Caco-2 (cell line): ENCODE measurements around the gene GPC6. TPM values are rescaled to one million over a fixed set of nuclear protein-coding genes. Genes with fewer than 3 reads are reported as not detected.

Experiments
- BruUV-seq: library from RNA; stranded (reverse); fragments of 400-500 nt; replicated peaks from 2 replicates; lab custom pipeline; 2021; lab: Mats Ljungman, UMichigan
- CTCF ChIA-PET: fragments of 300-600 bp; sonication (Branson Sonifier 250); formaldehyde crosslinking; loops from one replicate; lab custom pipeline; 2022; ENCODE audit warnings: antibody characterized with exemption; lab: Charles Lee
- POLR2A ChIA-PET: fragments of 300-600 bp; sonication (Branson Sonifier 250); formaldehyde crosslinking; loops from one replicate; lab custom pipeline; 2022; ENCODE audit warnings: antibody characterized with exemption; lab: Charles Lee
- DNase-seq, 2 experiments: peaks; one replicate each; pipeline versions ENCODE4 v3.0.0 to v3.0.0-alpha.2; 2020 to 2022
- H3K27me3 ChIP-seq: replicated peaks from 2 replicates; pipeline ENCODE4 v1.6.0; 2011; ENCODE audit warnings: low read length; ENCODE audit not compliant: control insufficient read depth, insufficient read depth
- H3K36me3 ChIP-seq: 2 replicates; pipeline ENCODE4 v1.5.1; 2011; ENCODE audit warnings: low read length; ENCODE audit not compliant: control insufficient read depth, insufficient read depth
- H3K4me1 ChIP-seq: fragments of 250-450 bp; sonication (Bioruptor Pico); 2 replicates; pipeline ENCODE4 v1.5.1; 2020; ENCODE audit warnings: mild to moderate bottlenecking
- H3K4me3 ChIP-seq: 2 replicates; pipeline ENCODE4 v1.5.1; 2011; ENCODE audit warnings: low read depth, mild to moderate bottlenecking, control low read depth, low read length
- H3K9me3 ChIP-seq: fragments of 250-450 bp; sonication (Bioruptor Pico); 2 replicates; pipeline ENCODE4 v1.5.1; 2020; ENCODE audit warnings: mild to moderate bottlenecking, moderate library complexity
- H3K27ac Mint-ChIP-seq: one replicate; pipeline ENCODE4 v1.8.0; 2022; ENCODE audit warnings: mixed read lengths; ENCODE audit not compliant: unreplicated experiment
- H3K27me3 Mint-ChIP-seq: one replicate; pipeline ENCODE4 v1.8.0; 2022; ENCODE audit warnings: mixed read lengths; ENCODE audit not compliant: insufficient read depth, unreplicated experiment
- H3K36me3 Mint-ChIP-seq: one replicate; pipeline ENCODE4 v1.8.0; 2022; ENCODE audit warnings: mild to moderate bottlenecking, mixed read lengths; ENCODE audit not compliant: insufficient read depth, unreplicated experiment
- H3K4me1 Mint-ChIP-seq: one replicate; pipeline ENCODE4 v1.8.0; 2022; ENCODE audit warnings: low read depth, mixed read lengths; ENCODE audit not compliant: unreplicated experiment
- H3K4me3 Mint-ChIP-seq: one replicate; pipeline ENCODE4 v1.8.0; 2022; ENCODE audit warnings: mild to moderate bottlenecking, moderate library complexity, mixed read lengths; ENCODE audit not compliant: unreplicated experiment
- H3K9me3 Mint-ChIP-seq: one replicate; pipeline ENCODE4 v1.8.0; 2022; ENCODE audit warnings: mixed read lengths; ENCODE audit not compliant: unreplicated experiment
- CTCF ChIP-seq, 2 experiments: fragments of 200-600 bp in 1 of 2; IDR thresholded peaks; 1 replicate in 1 of 2; 2 replicates in 1 of 2; pipeline versions ENCODE4 v1.5.1 to v1.8.0; 2011 to 2022; ENCODE audit warnings: antibody characterized with exemption in 1 of 2, control low read depth in 1 of 2, inconsistent platforms in 1 of 2, low read depth in 1 of 2, low read length in 1 of 2, mild to moderate bottlenecking in 1 of 2, moderate library complexity in 1 of 2; ENCODE audit not compliant: insufficient read depth in 1 of 2, severe bottlenecking in 1 of 2, unreplicated experiment in 1 of 2
- intact Hi-C: fragments of 100-400 bp; cut with micrococcal nuclease; formaldehyde crosslinking; loops from one replicate; pipeline ENCODE4 v1.10.0; 2022; ENCODE audit not compliant: unreplicated experiment
- total RNA-seq: library from RNA; stranded (reverse); gene quantifications from 2 replicates; pipeline ENCODE4 v1.2.3, GENCODE V29; 2022

Gene GPC6
- total RNA-seq, 1 experiment from 2014 or later: 0.16 TPM

GRCh38 chr13:93412676-93413075 lies 186.1 kb downstream of the GPC6 start:
- no peaks in the 10 kb centered on the region for H3K4me1 Mint-ChIP-seq
- BruUV-seq: no TSS peak
- no peaks in the 10 kb centered on the region for H3K4me1 ChIP-seq
- H3K27me3 ChIP-seq: no peaks in the 10 kb centered on the region
- ChIA-PET POLR2A (no interaction called here), CTCF (no interaction called here)
- H3K27me3 Mint-ChIP-seq: no peaks in the 10 kb centered on the region
- DNase-seq: no peak
- H3K36me3 Mint-ChIP-seq: no peaks in the 10 kb centered on the region
- H3K36me3 ChIP-seq: no peaks in the 10 kb centered on the region
- intact Hi-C loops: no loop called here
- no peak overlapping the region for H3K4me3 Mint-ChIP-seq
- H3K4me3 ChIP-seq: no peak overlapping the region
- no peak for TF ChIP-seq CTCF (IDR thresholded peaks at IDR 0.05; ENCODE audit: insufficient read depth in 1 of 2, low read depth in 1 of 2, low read length in 1 of 2, severe bottlenecking in 1 of 2, unreplicated experiment in 1 of 2)
- no peaks in the 10 kb centered on the region for H3K9me3 Mint-ChIP-seq
- H3K27ac Mint-ChIP-seq: no peak overlapping the region
- no peaks in the 10 kb centered on the region for H3K9me3 ChIP-seq

GRCh38 chr13:93413972-93414717 lies 187.5 kb downstream of the GPC6 start:
- Histone ChIP-seq H3K4me1 (no peaks in the 10 kb centered on the region), H3K36me3 (no peaks in the 10 kb centered on the region), H3K4me3 (no peak overlapping the region), H3K27me3 (no peaks in the 10 kb centered on the region), H3K9me3 (peaks cover 5% of the 10 kb centered on the region; the same call in 1 of the 2 replicates)
- BruUV-seq: no TSS peak
- Mint-ChIP-seq H3K27ac (no peak overlapping the region), H3K27me3 (no peaks in the 10 kb centered on the region), H3K4me1 (no peaks in the 10 kb centered on the region), H3K36me3 (no peaks in the 10 kb centered on the region), H3K9me3 (no peaks in the 10 kb centered on the region), H3K4me3 (no peak overlapping the region)
- no peak for DNase-seq
- POLR2A ChIA-PET: no interaction called here
- CTCF ChIA-PET: no interaction called here
- intact Hi-C loops: no loop called here
- no peak for TF ChIP-seq CTCF (IDR thresholded peaks at IDR 0.05; ENCODE audit: insufficient read depth in 1 of 2, low read depth in 1 of 2, low read length in 1 of 2, severe bottlenecking in 1 of 2, unreplicated experiment in 1 of 2)

- Mint-ChIP-seq H3K36me3 (no peaks in the 10 kb centered on the region), H3K9me3 (no peaks in the 10 kb centered on the region), H3K4me3 (no peak overlapping the region), H3K27ac (no peak overlapping the region), H3K4me1 (no peaks in the 10 kb centered on the region), H3K27me3 (peaks cover 2% of the 10 kb centered on the region)
- Histone ChIP-seq H3K27me3 (no peaks in the 10 kb centered on the region), H3K9me3 (peaks cover 5% of the 10 kb centered on the region; the same call in 1 of the 2 replicates), H3K36me3 (no peaks in the 10 kb centered on the region), H3K4me3 (no peak overlapping the region), H3K4me1 (no peaks in the 10 kb centered on the region)
- ChIA-PET POLR2A (no interaction called here), CTCF (interaction anchor here (0.6 kb wide), 1 partner anchor 83 kb away, joined by 3 read pairs; no protein-coding TSS in a partner anchor)
- intact Hi-C loops: no loop called here
- no TSS peak for BruUV-seq
- DNase-seq: no peak
- no peak for TF ChIP-seq CTCF (IDR thresholded peaks at IDR 0.05; ENCODE audit: insufficient read depth in 1 of 2, low read depth in 1 of 2, low read length in 1 of 2, severe bottlenecking in 1 of 2, unreplicated experiment in 1 of 2)
These were observed 190.2 kb downstream of the GPC6 start for GRCh38 chr13:93416736-93417355.
